ENCODE measurements around the gene RNU7-1.

RNU7-1 gene

DNA sequence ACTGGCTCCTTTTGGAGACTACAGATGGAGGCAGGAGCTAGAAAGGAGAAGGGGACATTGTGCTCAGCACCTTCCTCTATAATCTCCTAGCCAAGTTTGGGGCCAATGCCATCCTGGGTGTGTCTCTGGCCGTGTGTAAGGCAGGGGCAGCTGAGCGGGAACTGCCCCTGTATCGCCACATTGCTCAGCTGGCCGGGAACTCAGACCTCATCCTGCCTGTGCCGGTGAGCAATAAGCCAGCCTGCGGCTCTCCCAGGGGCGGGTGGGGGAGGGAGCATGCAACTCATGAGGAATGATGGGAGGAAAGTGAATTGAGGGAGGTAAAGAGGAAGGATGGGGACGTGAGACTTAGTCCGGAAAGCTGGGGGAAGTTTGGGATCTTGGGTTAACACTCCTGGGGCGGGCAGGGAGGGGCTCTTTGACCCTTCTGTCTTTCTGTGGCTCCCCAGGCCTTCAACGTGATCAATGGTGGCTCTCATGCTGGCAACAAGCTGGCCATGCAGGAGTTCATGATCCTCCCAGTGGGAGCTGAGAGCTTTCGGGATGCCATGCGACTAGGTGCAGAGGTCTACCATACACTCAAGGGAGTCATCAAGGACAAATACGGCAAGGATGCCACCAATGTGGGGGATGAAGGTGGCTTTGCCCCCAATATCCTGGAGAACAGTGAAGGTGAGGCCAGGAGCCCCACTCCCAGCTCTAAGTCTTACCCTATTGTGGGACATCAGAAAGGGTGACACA is 26.0 kb upstream of the RNU7-1 start:
- DNase-seq (ENCODE audit: low read depth in 1 of 2, low spot score in 1 of 2), result no peak

DNA sequence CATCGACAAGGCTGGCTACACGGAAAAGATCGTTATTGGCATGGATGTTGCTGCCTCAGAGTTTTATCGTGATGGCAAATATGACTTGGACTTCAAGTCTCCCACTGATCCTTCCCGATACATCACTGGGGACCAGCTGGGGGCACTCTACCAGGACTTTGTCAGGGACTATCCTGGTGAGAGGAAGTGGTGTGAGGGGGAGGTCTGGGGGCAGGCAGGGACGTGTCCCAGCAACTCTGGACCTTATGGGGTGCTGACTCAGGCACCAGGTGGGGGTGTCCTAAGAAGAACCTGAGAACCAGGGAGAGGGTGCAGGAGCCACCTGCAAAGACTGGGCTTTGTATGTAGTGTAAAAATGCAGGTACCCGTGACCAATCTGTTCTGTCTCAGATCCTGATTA is 24.0 kb upstream of the RNU7-1 start:
- DNase-seq (ENCODE audit: low read depth in 1 of 2, low spot score in 1 of 2), result no peak

DNA sequence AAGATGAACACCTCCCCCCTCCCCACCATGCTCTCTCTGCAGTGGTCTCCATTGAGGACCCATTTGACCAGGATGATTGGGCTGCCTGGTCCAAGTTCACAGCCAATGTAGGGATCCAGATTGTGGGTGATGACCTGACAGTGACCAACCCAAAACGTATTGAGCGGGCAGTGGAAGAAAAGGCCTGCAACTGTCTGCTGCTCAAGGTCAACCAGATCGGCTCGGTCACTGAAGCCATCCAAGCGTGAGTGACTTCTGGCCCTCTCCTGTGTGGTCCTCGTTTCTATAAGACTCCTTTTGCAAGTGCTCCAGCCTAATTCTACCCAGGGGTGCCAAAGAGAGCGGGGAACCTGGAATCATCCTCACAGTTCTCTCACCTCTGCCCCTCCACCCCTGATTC is 22.1 kb upstream of the RNU7-1 start:
- no peak for DNase-seq (ENCODE audit: low read depth in 1 of 2, low spot score in 1 of 2)

DNA sequence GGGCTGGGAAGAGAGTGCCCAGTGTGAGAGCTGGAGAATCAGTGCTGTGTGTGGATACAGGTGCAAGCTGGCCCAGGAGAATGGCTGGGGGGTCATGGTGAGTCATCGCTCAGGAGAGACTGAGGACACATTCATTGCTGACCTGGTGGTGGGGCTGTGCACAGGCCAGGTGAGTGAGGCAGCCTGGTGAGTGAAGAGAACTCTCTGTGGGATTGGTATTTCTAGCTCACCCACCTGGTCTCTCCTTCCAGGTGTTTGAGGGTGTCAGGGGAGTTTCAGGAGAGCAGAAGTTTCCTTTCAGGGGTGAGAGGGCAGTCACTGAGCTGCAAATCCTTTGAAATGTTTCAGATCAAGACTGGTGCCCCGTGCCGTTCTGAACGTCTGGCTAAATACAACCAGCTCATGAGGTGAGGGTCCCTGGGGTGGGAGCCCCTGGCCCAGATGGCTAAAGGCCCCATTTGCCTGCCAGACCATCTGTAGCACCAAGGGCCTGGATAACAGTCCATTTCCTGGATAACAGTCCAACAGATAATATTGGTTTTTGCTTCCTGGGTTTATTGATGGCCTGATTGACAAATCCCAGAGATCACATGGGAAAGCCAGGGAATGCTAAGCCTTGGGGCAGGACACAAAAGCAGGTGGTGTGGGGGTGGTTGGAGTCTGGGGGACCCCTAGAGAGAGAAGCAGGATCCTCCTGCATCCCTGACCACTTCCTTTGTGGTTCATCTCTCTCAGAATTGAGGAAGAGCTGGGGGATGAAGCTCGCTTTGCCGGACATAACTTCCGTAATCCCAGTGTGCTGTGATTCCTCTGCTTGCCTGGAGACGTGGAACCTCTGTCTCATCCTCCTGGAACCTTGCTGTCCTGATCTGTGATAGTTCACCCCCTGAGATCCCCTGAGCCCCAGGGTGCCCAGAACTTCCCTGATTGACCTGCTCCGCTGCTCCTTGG is 21.3 kb upstream of the RNU7-1 start:
- DNase-seq (ENCODE audit: low read depth in 1 of 2, low spot score in 1 of 2), result no peak

DNA sequence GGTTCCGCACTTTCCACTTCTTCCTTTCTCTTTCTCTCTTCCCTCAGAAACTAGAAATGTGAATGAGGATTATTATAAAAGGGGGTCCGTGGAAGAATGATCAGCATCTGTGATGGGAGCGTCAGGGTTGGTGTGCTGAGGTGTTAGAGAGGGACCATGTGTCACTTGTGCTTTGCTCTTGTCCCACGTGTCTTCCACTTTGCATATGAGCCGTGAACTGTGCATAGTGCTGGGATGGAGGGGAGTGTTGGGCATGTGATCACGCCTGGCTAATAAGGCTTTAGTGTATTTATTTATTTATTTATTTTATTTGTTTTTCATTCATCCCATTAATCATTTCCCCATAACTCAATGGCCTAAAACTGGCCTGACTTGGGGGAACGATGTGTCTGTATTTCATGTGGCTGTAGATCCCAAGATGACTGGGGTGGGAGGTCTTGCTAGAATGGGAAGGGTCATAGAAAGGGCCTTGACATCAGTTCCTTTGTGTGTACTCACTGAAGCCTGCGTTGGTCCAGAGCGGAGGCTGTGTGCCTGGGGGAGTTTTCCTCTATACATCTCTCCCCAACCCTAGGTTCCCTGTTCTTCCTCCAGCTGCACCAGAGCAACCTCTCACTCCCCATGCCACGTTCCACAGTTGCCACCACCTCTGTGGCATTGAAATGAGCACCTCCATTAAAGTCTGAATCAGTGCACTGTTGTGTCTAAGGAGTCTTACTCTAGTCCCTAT is 20.4 kb upstream of the RNU7-1 start:
- DNase-seq (ENCODE audit: low read depth in 1 of 2, low spot score in 1 of 2), result no peak

DNA sequence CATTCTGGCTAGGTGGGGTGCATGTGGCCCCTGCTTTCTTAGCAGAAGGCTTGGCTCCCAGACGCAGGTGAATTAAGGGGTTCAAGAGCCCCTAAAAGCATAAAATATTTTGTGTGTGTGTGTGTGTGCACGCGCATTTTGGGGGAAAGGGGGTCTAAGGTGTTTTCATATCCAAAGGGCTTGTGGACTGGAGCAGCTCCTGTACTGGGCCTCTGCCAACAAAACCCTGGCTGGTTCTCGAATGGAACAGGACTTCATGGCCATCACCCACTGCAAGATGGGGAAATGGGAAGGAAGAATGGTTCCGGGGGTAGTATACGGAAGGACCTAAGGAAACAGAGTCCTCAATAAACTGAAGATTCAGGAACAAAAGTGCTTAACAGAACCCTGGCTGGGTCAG is 19.8 kb upstream of the RNU7-1 start:
- no peak for DNase-seq (ENCODE audit: low read depth in 1 of 2, low spot score in 1 of 2)

DNA sequence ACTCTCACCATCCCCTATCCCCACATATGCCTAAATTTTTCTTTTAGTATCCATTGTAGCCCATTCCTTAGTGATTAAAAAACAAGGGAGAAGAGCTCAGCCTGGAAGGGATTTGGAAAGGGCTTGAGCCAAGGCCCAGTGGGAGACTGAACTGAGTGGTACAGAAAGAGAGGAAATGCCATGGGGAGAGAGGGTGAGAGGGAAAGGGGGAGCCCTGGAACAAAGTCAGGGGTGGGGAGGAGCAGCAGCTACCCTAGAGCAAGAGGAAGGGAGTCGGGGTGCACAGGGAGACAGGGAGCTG is 18.4 kb upstream of the RNU7-1 start:
- no peak for DNase-seq (ENCODE audit: low read depth in 1 of 2, low spot score in 1 of 2)

DNA sequence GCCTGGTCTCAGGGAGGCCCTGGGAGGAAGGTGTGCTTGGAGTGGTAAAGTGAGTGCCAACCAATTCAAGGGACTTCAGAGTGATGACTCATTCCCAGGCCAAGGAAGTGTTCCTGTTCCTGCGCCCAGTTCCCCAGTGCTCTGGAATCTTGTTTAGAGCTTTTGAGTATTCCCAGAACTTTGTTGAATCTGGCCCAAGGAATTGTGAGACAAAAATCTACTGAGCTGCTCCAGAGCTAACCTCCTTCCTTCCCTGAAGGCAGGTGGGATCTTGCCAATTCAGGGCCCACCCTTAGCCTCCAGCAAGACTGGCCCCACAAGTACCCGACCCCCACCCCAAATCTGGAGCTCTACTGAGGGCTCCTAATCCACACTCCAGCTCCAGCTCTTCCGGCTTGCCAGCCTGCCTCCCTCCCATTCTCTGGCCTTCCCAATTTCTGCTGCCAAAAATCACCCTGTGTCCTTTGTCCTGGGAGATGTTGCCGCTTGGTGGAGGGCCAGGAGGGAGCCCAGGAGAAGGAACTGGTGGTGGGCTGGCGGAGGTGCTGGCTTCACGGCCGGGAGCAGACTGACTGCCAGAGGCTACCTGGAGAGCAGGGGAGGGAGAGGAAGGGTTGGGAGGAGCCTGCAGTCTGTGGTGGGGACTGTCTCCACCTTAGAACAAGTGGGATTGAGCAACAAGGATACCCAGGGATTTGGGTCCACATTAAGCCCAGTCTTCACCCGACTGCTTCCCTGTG is 17.9 kb upstream of the RNU7-1 start:
- DNase-seq (ENCODE audit: low read depth in 1 of 2, low spot score in 1 of 2), result no peak

DNA sequence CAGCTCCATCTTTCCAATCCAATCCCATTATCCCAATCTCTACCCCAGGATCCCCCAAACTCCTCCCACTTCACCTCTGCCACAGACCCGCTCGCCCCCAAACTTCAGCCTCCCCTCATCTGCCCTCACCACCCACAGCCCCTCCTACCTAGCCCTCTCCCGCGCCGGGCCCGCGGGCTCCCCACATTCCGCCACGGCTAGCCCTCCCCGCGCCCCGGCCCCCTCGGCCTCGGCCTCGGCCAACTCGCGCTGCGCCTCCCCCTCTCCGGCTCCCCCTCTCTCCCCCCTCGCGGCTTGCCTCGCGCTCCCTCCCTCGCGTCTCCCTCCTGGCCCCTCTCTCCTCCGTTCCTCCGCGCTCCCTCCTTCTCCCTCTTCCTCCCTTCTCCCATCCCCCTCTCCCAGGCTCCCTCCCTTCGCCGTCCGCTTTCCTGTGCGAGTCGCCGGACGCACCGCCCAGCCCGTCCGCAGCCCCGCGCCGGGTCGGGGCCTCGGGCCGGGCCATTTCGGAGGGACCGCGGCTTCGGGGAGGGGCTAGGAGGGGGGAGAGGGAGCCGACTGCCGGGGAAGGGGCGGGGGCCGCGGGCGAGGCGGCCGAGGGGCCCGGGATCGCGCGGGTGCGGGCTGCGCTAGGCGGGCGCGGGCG is 16.1 kb upstream of the RNU7-1 start, which contains the start of gene ATN1:
ATN1 (plus strand) TSS at position 581 of the 643 bp plus-strand sequence. CDS start 6,043 bp downstream, outside the sequence.
- no peak for DNase-seq (ENCODE audit: low read depth in 1 of 2, low spot score in 1 of 2)

DNA sequence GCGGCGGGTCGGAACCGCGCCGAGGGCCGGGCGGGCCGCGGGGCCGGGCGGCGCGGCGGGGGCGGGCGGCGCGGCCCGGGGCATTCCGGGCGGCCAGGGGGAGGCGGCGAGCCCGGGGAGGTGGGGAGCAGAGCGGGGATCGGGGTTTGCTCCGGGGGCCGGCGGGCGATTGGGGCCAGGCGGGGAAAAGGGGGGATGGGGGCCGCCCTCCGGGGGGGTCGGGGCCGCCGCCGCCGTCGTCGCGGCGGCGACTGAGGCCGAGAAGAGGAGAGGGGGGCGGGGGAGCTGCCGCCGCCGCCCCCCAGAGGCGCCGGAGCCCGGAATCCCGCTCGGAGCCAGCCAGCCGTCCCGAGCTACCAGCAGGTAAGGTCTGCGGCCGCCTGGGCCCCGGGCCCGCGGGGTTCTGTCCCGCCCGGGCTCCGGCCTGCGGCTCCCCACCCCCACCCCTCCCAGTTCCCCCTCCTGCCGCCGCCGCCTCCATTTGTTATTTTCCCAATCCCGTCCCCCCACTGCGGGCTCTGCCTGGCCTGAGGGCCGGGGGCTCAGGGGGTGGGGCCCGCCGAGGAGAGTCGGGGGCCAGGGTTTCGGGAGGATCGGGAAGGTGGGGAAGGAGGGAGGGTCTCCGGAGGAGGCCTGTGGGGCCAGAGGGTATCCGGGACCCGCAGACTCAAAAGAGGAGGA is 15.5 kb upstream of the RNU7-1 start:
- no peak for DNase-seq (ENCODE audit: low read depth in 1 of 2, low spot score in 1 of 2)

DNA sequence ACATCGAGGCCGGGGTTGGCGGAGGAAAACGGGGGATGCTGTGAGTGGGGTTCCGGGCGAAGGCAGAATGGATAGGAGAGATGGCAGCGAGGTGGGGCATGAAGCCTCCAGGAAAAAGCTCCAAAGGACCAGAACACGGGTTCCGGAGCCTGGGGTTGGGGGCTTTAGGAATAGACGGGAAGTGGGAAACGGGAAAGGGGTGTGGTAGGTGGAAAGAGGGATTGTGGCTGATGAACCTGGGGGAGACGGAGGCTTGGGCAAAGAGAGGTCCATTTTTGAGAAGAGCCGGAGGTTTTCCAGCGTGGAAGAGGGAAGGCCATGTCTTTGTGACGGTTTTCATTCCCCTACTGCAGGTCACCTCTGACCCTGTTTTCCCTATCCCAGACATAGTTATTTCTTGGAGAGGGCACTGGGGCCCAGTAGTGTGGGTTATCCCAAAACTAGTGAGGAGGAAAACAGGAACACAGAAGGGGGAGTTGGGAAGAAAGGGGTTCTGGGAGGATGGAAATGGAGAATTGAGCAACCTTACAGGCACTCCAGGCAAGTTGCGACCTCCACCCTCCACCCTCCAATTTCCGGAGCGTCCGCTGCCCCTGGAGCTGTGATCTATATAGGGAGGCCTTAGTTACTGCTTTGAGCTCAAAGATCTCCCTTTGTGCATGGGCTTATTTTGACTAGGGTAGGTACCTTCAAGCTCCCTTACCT is 14.8 kb upstream of the RNU7-1 start:
- DNase-seq (ENCODE audit: low read depth in 1 of 2, low spot score in 1 of 2), result no peak

DNA sequence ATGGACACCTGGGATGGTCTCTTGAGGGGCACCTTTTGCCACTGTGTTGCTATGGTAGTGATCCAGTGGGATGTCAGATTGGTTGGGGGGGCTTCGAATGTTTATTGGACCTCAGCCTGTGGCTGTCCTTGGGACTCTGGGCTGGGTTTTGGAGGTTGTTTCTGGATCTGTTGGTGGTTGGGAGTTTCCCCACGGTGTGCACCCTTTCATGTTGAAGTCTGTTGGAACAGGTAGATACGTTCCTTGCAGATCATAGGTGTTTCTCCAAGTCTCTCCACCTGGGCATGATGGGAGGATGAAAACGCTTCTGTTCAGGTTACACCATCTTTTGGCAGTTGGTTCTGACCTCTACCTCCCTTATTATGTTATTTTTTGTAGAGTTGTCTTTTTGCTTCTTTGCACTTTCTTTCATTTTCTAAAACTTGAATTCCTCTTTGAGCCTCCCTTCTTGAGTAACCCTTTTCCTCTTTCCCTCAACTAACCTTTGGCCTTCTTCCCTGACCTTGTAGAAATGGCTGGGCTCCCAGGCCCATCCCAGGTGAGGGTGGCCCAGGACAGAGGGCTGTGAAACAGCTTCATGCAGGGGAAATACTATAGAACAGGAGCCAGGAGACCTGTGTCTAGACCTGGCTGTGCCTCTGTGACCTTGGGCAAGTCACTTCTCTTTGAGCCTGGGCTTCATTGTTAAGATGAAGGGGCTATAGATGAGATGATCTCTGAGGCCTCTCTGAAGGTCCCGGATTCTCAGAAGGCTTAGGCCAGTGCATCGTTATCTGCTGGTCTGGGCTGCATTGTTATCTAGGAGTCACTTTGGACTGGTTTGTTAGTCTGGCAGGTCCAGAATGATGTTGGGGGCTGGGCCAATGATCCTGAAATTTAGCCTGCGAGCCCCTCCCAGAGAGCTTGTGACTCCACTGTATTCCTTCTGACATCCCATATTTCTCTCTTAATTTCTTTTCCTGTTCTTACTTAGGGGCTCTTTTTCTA is 13.9 kb upstream of the RNU7-1 start:
- no peak for DNase-seq (ENCODE audit: low read depth in 1 of 2, low spot score in 1 of 2)

DNA sequence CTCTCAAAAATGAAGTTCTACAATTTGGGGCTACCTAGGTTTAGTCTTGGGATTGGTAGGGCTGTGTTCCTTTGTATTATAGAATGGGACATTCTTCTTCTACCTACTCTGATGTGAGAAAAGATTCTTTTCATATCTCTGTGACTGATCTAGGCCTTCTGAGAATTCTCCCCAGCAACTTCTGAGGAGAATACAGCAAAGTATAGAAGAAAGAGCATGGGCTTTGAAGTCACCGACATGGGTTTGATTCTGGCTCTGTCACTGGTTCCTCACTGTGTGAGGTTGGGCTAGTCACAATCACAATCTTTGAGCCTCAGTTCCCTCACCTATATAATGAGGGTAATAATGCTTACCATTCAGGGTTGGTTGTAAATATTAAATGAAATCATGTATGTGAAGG is 10.8 kb upstream of the RNU7-1 start:
- DNase-seq (ENCODE audit: low read depth in 1 of 2, low spot score in 1 of 2), result no peak

DNA sequence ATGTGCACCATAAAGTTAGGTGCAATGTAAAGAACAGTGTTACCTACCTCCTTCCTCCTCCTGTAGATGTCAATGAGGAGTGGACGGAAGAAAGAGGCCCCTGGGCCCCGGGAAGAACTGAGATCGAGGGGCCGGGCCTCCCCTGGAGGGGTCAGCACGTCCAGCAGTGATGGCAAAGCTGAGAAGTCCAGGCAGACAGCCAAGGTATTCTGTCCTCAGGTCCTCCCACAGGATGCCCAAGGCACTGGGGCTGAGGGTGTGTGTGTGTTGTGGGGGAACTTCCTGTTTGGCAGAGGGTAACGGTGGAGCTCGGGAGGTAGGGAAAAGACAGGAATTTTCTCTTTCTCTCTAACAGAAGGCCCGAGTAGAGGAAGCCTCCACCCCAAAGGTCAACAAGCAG is 9.5 kb upstream of the RNU7-1 start:
- no peak for DNase-seq (ENCODE audit: low read depth in 1 of 2, low spot score in 1 of 2)

DNA sequence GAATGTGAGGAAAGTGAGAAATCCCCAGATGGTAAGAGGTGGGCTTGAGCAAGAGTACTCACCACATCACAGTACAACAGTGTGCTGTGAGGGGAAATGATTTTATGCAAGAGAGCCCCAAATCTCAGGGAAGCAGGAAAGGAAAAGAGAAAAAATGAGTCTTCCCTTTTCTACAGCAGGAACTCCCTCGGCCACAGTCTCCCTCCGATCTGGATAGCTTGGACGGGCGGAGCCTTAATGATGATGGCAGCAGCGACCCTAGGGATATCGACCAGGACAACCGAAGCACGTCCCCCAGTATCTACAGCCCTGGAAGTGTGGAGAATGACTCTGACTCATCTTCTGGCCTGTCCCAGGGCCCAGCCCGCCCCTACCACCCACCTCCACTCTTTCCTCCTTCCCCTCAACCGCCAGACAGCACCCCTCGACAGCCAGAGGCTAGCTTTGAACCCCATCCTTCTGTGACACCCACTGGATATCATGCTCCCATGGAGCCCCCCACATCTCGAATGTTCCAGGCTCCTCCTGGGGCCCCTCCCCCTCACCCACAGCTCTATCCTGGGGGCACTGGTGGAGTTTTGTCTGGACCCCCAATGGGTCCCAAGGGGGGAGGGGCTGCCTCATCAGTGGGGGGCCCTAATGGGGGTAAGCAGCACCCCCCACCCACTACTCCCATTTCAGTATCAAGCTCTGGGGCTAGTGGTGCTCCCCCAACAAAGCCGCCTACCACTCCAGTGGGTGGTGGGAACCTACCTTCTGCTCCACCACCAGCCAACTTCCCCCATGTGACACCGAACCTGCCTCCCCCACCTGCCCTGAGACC is 8.0 kb upstream of the RNU7-1 start:
- DNase-seq (ENCODE audit: low read depth in 1 of 2, low spot score in 1 of 2), result no peak

DNA sequence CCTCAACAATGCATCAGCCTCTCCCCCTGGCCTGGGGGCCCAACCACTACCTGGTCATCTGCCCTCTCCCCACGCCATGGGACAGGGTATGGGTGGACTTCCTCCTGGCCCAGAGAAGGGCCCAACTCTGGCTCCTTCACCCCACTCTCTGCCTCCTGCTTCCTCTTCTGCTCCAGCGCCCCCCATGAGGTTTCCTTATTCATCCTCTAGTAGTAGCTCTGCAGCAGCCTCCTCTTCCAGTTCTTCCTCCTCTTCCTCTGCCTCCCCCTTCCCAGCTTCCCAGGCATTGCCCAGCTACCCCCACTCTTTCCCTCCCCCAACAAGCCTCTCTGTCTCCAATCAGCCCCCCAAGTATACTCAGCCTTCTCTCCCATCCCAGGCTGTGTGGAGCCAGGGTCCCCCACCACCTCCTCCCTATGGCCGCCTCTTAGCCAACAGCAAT is 7.4 kb upstream of the RNU7-1 start:
- no peak for DNase-seq (ENCODE audit: low read depth in 1 of 2, low spot score in 1 of 2)
